ENCODE results near the gene SLC26A8.
"Not testable (repeated sequence)": the region's sequence is repeated elsewhere in the genome, so short reads cannot be mapped to it uniquely, and the experiment has no call there.

SLC26A8 gene

GRCh38 chr6:36018339-36018738 is 6.1 kb downstream of the SLC26A8 start:
- DNase-seq (ENCODE audit: low read depth), result no peak

DNA sequence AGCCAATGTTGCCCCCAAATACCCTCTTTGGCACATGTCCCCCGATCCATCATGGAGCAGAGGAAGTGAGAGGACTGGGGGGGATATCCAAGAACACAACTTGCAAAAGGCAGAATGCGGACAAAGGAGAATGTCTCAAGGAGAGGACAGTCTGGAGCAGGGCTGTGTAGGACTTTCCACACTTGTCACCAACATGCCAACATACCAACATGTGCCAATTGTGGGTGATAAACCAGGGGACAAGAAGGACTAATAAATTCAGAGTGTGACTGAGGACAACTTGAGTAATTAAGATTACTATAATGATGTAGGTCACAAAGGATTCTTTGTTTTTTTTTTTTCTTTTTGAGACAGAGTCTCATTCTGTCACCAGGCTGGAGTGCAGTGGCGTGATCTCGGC is 8.8 kb downstream of the SLC26A8 start:
- DNase-seq (ENCODE audit: low read depth), result no peak

- DNase-seq (ENCODE audit: low read depth), result no peak
These were observed 24.0 kb downstream of the SLC26A8 start for GRCh38 chr6:36000451-36000850.

- no peak for DNase-seq (ENCODE audit: low read depth)
These were observed 31.3 kb downstream of the SLC26A8 start for GRCh38 chr6:35993150-35993549.

GRCh38 chr6:35988047-35988446 is 36.4 kb downstream of the SLC26A8 start:
- not testable (repeated sequence) for DNase-seq (ENCODE audit: low read depth)

DNA sequence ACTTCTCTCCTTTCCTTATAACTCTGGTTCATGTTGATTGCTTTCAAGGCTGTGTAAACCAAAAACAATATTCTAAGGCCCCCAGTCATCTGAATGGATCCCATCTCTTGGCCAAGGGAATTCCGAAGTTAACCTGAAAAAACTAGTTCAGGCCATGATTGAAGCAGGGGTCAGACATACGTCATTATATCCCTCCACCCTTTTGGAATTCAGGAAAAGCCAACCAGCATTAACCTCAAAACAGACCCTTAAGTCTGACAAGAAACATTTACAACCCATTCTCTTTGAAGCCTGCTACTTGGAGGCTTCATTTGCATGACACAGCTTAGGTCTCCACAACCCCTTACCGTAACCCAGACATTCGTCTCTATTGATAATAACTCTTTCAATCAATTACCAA is 39.7 kb downstream of the SLC26A8 start:
- DNase-seq (ENCODE audit: low read depth), result no peak

- no peak for DNase-seq (ENCODE audit: low read depth)
These were observed 43.3 kb downstream of the SLC26A8 start for GRCh38 chr6:35980991-35981645.

DNA sequence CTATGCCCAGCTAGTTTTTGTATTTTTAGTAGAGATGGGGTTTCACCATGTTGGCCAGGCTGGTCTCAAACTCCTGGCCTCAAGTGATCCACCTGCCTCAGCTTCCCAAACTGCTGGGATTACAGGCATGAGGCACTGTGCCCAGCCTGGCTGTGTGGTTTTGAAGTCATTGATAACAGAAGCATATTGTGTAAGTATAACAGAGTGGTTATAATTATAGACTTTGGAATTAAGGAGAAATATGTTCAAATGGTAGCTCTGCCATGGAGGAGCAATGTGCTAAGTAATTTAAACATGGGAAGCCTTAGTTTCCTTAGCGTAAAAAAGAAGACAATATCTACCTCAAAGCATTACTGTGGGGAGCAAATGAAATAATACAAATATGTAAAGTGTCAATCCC is 44.3 kb downstream of the SLC26A8 start:
- not testable (repeated sequence) for DNase-seq (ENCODE audit: low read depth)

- no peak for DNase-seq (ENCODE audit: low read depth)
These were observed 47.1 kb downstream of the SLC26A8 start for GRCh38 chr6:35977308-35977707.

GRCh38 chr6:35973670-35974222 is 50.7 kb downstream of the SLC26A8 start:
- DNase-seq (ENCODE audit: low read depth), result no peak

- no peak for DNase-seq (ENCODE audit: low read depth)
These were observed 51.7 kb downstream of the SLC26A8 start for GRCh38 chr6:35972471-35973367.

- DNase-seq (ENCODE audit: low read depth), result no peak
These were observed 54.3 kb downstream of the SLC26A8 start for GRCh38 chr6:35970181-35970580.

- no peak for DNase-seq (ENCODE audit: low read depth)
These were observed 54.8 kb downstream of the SLC26A8 start for GRCh38 chr6:35969646-35970045.

GRCh38 chr6:35968821-35969220 is 55.6 kb downstream of the SLC26A8 start:
- no peak for DNase-seq (ENCODE audit: low read depth)

DNA sequence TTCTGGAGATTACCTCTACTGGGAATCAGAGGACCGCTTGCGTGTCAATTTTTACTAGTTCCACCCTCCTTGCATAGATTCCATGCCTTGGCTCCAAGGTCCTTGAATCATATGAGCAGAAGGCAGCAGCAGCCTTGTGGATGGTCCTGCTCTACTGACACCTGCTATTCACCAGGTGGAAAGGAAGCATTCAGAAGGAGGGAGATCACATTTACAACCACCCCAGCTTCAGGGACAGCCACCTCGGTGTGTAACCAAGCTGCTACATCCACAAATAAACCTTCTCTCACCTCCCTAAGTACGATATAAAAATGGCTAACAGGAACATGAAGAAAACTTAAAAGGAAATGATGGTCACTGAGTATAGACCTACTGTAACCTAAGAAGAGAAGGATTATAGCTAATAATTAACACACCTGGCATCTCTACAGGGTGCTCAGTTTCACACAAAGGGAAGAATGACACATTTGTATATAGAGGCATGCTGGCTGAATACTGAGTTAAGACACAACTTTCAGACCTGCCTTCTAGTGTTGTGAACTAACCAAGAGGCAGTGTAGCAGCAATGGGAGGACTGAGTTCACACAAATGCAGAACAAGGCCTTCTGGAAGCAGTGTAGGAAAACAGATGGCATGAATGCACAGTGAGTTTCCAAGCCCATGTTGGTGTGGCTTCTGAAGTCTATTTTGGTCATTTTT is 57.2 kb downstream of the SLC26A8 start:
- DNase-seq (ENCODE audit: low read depth), result no peak

DNA sequence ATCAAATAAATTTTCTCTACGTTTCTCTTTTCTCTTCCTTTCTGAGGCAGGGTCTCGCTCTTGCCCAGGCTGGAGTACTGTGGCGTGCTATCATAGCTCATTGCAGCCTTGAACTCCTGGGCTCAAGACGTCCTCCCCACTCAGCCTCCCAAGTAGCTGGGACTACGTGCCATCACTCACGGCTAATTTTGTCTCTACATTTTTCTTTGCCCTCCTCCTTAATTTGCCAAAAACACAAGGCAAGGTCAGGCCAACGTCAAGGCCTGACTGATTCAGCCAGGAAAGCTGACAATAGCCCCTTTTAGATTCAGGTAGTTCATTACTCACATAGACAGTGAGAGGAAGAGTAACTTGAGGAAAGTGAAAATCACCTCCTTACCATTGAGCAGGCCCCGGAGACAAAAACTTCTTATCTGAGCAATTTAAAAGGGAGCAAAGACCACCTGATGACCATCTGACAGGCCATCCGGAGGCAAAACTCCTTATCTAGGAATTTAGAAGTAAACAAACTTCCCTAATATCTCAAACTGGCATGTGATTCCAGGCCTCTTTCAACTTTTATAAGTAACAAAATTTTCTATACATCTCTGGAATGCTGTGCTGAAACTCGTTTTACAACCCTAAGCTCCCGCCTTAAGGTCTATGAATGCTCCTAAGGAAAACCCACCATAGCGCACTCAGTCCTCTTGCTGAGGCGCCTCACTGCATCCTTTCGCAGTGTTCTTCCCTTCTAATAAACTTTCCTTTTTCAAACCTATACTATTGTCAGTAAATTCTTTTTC is 61.5 kb downstream of the SLC26A8 start:
- DNase-seq (ENCODE audit: low read depth), result no peak

GRCh38 chr6:35960187-35960586 is 64.3 kb downstream of the SLC26A8 start:
- DNase-seq (ENCODE audit: low read depth), result no peak

DNA sequence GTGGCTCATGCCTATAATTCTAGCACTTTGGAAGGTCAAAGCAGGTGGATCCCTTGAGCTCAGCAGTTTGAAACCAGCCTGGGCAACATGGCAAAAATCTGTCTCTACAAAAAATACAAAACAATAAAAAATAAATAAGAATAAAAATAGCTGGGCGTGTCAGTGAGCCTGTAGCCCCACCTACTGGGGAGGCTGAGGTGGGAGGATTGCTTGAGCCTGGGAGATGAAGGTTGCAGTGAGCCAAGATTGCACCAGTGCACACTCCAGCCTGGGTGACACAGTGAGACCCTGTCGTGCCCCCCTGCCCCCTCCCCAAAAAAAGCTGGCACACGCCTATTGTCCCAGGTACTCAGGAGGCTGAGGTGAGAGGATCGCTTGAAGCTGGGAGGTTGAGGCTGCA is 68.5 kb downstream of the SLC26A8 start:
- no peak for DNase-seq (ENCODE audit: low read depth)

DNA sequence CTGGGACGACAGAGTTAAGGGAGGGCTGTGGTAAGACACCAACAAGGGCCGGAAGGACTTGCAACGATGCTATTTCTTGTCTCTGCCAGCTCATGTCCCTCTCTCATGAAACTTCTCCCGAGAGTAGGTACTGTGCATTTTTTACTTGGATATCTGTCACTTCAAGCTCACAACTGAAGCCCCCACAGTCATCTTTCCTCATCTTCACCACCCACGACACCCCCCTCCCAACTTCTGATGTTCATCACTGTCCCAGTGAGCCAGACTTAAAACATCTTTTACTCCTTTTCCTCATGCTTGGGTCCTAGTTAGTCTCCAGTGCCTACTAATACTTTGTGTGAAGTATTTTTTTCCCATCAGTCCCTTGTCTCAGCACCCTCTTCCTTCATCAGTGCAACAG is 68.9 kb downstream of the SLC26A8 start:
- DNase-seq (ENCODE audit: low read depth), result no peak

DNA sequence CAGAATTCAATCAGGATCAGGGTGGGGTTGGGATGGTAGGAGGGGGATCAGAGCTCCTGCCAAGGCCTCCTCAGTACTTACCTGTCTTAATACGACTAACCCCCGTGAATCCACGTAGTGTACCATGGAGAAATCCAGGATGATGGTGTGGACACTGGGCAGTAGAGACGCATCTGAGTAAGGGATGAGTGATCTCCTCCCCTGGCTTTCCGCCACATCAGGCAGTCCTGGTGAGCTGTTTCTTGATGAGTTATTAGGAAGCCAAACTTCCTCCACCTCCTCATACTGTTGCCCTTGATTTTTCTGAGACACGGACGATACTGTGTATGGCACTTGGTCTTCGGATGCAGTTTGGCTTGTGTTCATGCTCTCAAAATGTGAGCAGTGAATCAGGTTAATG is 69.4 kb downstream of the SLC26A8 start:
- no peak for DNase-seq (ENCODE audit: low read depth)

DNA sequence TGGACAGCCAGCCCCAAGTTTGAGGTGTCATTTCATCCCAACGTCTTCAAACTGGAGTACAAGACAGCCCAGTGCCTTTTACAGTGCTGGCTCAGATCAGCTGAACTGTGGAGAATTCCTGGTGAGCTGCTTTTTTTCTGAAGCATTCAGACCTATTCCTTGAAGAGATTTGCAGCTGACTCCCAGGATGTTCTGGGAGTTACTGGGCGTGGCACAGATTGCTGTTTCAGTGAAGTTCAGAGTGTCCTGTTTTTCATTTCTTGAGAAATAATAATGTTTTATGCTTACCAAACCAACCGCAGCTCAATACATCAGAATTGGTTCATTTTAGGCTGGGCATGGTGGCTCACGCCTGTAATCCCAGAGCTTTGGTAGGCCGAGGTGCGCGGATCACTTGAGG is 70.1 kb downstream of the SLC26A8 start:
- DNase-seq (ENCODE audit: low read depth), result no peak

DNA sequence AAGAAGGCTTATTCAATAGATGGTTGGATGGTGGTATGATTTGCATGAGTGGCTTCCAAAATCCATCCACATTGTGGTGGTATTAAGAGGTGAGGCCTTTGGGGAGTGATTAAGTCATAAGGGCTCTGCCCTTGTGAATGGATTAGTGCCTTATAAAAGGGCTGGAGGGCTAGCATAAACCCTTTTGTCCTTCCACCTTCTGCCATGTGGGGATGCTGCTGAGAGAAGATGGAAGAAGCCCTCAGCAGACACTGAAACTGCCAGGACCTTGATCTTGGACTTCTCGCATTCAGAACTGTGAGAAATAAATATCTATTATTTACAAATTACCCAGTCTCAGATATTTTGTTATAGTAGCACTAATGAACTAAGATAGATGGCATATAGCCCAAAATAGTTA is 75.7 kb downstream of the SLC26A8 start:
- DNase-seq (ENCODE audit: low read depth), result no peak

Measured in T follicular helper cell (primary cell).